GM19193 (cell line): Measurements from ENCODE around the gene SLC4A8.

Source experiments
- POLR2A ChIP-seq: IDR thresholded peaks from 4 replicates; pipeline ENCODE4 v1.6.1; 2011; ENCODE audit not compliant: insufficient read depth, insufficient read length; ENCODE audit errors: extremely low read depth

The SLC4A8 gene

DNA sequence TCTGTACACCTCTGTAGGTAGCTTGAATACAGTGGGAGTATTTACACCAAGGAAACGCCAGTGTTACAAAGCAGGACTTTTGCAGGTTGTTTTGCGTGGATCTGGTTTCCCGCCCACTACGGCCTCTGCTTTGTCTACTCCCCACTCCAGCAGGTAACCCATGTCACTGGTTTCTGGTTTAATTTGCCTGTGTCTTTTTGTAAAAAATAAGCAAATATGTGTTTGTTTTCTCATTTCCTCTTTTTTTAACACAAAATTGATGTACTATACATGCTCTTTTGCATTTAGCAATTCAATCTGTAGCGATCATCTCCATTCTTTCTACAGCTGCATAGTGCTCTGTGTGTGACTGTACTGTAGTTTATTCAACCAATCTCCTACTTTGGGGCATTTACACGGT, 123.0 kb downstream of the SLC4A8 start:
- no peak for TF ChIP-seq POLR2A

DNA sequence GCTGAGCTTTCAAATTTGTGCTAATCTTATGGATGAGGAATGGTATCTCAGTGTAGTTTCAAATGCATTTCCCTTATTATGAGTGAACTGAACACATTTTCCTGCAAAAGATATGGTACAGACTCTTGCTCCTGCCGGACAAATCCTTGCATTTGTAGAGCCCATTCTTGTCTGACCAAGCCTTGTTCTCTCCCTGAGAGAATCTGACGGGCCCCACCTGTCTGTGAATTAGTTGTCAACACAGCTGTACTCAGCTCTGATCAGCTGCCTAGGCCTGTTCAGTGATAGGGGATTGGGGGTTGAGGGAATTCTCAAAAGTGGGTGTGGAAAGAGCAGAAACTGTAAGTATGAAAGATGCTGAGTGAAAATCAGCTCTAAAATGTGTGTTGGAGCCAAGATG, 123.6 kb downstream of the SLC4A8 start:
- no peak for TF ChIP-seq POLR2A

DNA sequence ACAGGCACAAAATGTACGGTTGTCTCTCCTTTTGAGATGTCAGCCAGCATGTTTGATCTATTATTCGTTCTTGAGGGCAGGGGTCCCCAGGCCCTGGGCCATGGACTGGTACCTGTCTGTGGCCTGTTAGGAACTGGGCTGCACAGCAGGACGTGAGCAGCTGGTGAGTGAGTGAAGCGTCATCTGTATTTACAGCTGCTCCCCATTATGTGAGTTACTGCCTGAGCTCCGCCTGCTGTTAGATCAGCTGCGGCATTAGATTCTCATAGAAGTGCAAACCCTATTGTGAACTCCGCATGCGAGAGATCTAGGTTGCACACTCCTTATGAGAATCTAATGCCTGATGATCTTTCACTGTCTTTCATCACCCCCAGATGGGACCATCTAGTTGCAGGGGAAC, 125.0 kb downstream of the SLC4A8 start:
- TF ChIP-seq POLR2A: no peak
